ENCODE results near the gene ATAT1.
A peak's percentile ranks its signal among the peaks of the same experiment; 100 is the strongest.

The ATAT1 gene

GRCh38 chr6:30613251-30614043 is 13.2 kb upstream of the ATAT1 start:
- DNase-seq (ENCODE audit: low read depth in 2 of 2) = no peak

DNA sequence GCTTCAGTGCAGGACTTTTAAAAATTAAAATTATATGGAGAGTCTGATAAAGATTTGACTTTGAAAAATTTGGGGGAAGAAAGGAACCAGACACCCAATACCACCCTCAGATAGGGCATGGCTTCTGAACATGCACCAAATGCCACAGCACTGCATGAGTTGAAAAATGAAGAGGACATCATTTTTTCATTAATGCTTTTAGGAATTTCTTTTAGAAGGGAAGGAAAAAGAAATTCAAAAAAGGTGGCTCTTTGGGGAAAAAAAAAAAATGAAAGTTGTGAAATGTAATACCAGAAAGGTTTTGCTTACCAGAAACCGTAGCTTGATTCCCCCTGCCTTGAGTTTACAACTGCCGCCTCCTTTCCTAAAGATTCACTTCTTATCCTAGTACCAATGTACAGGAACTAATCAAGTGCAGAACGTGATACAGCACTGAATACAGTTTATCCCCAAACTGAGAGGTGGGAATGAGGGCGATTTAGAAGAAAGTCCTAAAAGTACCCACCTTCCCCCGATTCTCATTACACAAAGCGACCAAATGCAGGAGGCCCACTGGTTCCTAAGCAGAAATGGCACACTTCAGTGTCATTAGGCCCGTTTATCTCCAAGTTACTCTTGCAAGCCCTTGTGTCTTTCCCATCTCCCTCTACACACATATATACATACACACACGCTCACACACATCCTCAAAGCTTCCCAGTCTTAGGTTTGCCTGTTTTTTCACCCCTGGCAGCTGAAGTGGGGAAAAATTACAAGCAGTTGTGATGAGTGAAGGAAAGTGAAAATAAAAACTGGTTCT is 12.4 kb upstream of the ATAT1 start:
- DNase-seq (ENCODE audit: low read depth in 2 of 2) = no peak

DNA sequence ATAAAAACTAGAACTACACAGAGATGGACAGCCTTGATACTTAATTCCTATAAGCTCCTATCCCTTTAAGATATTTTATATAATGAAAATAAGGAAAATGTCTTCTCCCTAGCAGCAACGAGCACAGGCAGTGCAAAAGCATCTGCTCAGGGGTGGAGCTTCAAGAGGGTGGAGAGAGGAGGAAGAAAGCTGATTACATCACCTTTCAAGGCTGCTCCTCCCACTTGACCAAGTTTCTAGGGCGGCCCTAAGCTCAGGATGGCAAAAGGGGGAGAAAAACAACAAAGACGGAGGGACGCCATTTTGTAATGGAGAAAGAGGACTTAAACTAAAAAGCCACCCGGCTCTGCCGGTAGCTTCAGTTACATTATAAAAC is 11.8 kb upstream of the ATAT1 start:
- DNase-seq (ENCODE audit: low read depth in 2 of 2) = peak; percentile 76 to 78

DNA sequence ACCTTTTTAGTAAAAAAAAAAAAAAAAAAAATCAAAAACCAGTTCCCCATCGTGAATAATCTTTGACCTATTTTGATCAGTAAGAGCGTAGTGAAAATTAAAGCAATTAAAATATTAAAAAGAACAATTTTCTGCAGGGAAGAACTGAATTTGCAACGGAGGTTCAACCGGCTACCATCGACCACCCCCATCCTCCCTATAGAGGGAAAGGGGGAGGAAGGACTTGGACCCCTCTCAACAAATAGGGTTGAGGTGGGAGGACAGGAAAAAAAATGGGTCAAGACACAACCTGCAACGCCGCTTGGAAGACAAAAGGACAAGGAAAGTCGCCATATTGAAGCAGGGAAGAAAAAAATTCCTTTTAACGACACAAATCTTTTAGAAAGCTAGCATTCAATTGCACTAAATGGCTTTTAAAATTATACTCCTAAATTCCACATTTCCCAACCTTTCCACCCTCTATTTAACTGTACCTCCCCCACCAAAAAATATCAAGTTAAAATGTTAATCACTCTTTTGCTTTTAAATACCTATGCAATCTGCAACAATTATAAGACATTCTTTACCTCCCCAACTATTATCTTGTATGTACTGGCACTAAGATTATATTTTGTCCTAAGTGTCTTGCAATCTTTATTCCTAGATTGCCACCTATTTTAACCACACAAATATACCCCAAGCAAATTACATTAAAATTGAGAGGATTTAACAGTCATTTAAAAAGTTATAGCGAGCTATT is 11.3 kb upstream of the ATAT1 start:
- no peak for DNase-seq (ENCODE audit: low read depth in 2 of 2)

- no peak for DNase-seq (ENCODE audit: low read depth in 2 of 2)
These were observed 10.5 kb upstream of the ATAT1 start for GRCh38 chr6:30615958-30616810.

GRCh38 chr6:30616811-30617564 is 9.7 kb upstream of the ATAT1 start, which contains the start of gene PPP1R10:
Gene PPP1R10 (minus strand): TSS chr6:30617243. CDS start chr6:30609944, 7,299 bp downstream.
- peak; percentile 98 to 99 for DNase-seq (ENCODE audit: low read depth in 2 of 2)

GRCh38 chr6:30617565-30618269 is 9.0 kb upstream of the ATAT1 start, which contains the start of gene MRPS18B:
Gene MRPS18B (plus strand): TSS chr6:30617840. CDS start chr6:30617866, 26 bp downstream.
- DNase-seq (ENCODE audit: low read depth in 2 of 2) = peak; percentile 95 to 97

DNA sequence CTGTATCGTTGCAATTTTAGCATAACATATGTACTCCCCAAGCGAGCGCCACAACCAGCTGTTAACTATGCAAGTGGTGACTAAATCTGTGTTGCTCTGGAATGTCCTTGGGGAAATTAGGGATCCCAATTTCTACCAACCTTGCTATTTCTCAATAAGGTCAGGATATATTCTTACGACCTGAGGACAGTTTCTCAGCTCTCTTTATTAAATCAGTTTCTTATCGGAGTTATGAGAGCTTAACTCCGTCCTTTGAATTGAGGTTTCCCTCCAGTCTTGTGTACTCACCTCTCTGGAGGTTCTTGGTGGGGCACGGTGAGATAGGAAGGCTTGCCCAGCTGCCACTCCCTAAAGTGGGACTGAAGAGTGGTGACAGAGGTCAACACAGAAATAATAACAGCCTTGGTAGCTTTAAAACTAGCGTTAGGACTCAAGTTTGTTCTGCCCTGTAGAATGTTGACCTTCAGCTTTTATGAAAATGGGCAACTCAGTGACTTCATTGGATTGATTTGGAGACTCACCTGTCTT is 8.3 kb upstream of the ATAT1 start:
- DNase-seq (ENCODE audit: low read depth in 2 of 2) = no peak

DNA sequence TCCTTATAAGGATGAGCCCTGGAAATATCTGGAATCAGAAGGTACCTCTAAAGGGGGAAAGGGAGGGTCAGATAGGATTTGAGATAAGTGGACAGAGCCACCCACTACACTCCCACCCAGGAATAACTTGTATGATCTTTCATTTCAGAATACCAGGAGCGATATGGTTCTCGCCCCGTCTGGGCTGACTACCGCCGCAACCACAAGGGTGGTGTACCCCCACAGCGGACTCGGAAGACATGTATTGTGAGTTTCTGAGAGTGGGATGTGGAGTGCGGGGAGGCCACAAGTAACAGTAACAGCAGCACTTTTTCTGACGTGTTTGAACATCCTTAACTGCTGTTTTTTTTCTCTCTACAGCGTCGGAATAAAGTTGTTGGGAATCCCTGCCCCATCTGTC is 7.1 kb upstream of the ATAT1 start:
- no peak for DNase-seq (ENCODE audit: low read depth in 2 of 2)

DNA sequence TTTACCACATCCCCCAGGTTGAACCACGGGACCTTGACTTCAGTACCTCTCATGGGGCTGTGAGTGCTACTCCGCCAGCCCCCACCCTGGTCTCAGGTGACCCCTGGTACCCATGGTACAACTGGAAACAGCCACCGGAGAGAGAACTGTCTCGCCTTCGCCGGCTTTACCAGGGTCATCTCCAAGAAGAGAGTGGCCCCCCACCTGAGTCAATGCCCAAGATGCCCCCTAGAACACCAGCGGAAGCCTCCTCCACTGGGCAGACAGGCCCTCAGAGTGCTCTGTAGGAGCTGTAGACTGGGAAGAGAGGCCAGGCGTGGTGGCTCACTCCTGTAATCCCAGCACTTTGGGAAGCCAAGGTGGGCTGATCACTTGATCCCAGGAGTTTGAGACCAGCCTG is 1.2 kb upstream of the ATAT1 start:
- DNase-seq (ENCODE audit: low read depth in 2 of 2) = no peak

DNA sequence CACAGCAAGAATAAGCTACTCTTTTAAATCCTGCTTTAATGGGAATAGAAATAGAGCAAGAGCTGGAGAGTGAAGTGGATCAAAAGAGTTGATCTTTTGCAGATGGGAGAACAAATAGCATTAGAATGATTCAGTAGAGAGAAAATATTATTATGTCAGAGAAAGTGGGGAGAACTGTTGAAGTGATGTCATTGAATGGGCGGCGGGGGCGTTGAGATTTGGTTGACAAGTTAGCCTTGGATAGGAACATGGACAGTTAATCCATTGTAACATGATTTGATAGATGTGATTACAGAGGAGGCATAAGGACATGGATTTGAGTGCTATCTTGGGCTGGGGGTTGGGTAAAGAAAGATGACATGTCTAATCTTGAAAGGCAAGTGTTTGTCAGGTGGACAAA is 9.2 kb downstream of the ATAT1 start:
- DNase-seq (ENCODE audit: low read depth in 2 of 2) = no peak

GRCh38 chr6:30640481-30640880 is 13.8 kb downstream of the ATAT1 start:
- DNase-seq (ENCODE audit: low read depth in 2 of 2) = no peak

DNA sequence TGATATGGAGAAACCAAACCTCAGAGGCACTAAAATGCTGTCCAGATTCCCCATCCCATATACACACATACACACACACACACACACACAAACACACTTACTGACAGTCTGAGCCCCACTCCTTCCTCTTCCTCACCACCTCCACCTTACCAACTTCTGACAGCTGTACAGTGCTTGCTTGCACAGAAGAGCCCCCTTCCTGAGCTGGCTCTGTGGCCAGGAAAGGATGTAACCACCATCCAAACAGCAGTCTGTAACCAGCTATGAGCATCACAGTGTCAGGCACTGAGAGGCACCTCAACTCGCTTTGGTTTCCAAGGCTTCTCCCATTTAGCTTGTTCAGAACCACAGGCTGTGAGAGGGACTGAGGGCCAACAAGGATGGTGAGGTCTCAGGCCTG is 14.4 kb downstream of the ATAT1 start:
- no peak for DNase-seq (ENCODE audit: low read depth in 2 of 2)

GRCh38 chr6:30643656-30644055 is 17.0 kb downstream of the ATAT1 start:
- no peak for DNase-seq (ENCODE audit: low read depth in 2 of 2)

DNA sequence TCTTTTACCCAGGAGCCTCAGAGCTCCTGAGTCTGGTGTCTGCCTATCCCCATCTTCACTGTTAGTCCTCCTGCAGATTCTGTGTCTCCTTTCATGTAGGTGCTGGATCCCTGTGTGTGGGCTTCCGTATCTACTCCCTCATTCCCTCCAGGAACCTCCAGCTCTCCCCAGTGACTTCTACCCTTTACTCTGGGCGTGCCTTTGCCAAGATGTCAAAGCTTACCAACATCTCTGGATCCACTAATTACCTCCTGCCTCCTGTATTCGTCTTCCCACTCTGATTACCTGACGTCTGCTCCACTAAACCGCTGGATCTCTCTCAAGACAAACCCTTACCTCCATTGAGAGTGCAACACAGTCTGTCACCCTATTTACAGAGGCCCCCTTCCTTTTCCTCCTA is 18.1 kb downstream of the ATAT1 start:
- DNase-seq (ENCODE audit: low read depth in 2 of 2) = no peak

GRCh38 chr6:30645989-30646388 is 19.3 kb downstream of the ATAT1 start:
- DNase-seq (ENCODE audit: low read depth in 2 of 2) = no peak

GRCh38 chr6:30646450-30647241 is 20.0 kb downstream of the ATAT1 start, which contains the start of gene C6orf136:
Gene C6orf136 (plus strand): TSS chr6:30647133. CDS start chr6:30647232, 99 bp downstream.
- DNase-seq (ENCODE audit: low read depth in 2 of 2) = peak; percentile 88 to 90

- DNase-seq (ENCODE audit: low read depth in 2 of 2) = peak; percentile 60 to 63
These were observed 20.8 kb downstream of the ATAT1 start for GRCh38 chr6:30647242-30648116.

Data from stimulated activated CD4-positive, alpha-beta T cell treated with anti-CD3 and anti-CD28 coated beads, Interleukin-15, amount 100 ng/mL, for 48 hours (primary cell).